Keratinocyte (primary cell): Measurements from ENCODE around the gene CPPED1.

Experiments used
- CTCF ChIP-seq, 3 experiments: IDR thresholded peaks in 1 of 3; conservative IDR thresholded peaks in 1 of 3; optimal IDR thresholded peaks in 1 of 3; 2 replicates in 2 of 3; 3 replicates in 1 of 3; pipeline versions ENCODE3 to v1.5.1; 2011; ENCODE audit warnings: low read length in 3 of 3, mild to moderate bottlenecking in 3 of 3, moderate library complexity in 2 of 3, control low read depth in 1 of 3, inconsistent platforms in 1 of 3; ENCODE audit not compliant: insufficient read depth in 2 of 3; ENCODE audit errors: extremely low read depth in 1 of 3
- EZH2 ChIP-seq: IDR thresholded peaks from one replicate; pipeline ENCODE4 v1.6.1; 2012; ENCODE audit warnings: inconsistent platforms, mild to moderate bottlenecking, low read length, moderate library complexity

GRCh38 chr16:12704492-12705111, 99.1 kb downstream of the CPPED1 start:
- TF ChIP-seq CTCF (optimal IDR thresholded peaks at IDR 0.05 in 1 of 3, IDR thresholded peaks at IDR 0.05 in 1 of 3, conservative IDR thresholded peaks at IDR 0.05 in 1 of 3; ENCODE audit: extremely low read depth in 1 of 3, insufficient read depth in 2 of 3, low read length in 3 of 3) (no peak), EZH2 (no peak)
